NB4 (cell line): ENCODE data around the gene PAFAH1B1.
A peak's percentile ranks its signal among the peaks of the same experiment; 100 is the strongest.

Experiments
- DNase-seq: peaks from one replicate; pipeline ENCODE4 v3.0.0; 2010; ENCODE audit warnings: low read depth
- H3K4me3 ChIP-seq: one replicate; pipeline ENCODE4 v1.5.1; 2011; ENCODE audit warnings: mild to moderate bottlenecking, low read depth, low read length, moderate library complexity
- MYC ChIP-seq: IDR thresholded peaks from 2 replicates; pipeline ENCODE4 v1.6.1; 2011; ENCODE audit warnings: low read depth, low read length
- POLR2A ChIP-seq: IDR thresholded peaks from 2 replicates; pipeline ENCODE4 v1.6.1; 2011; ENCODE audit warnings: mild to moderate bottlenecking; ENCODE audit not compliant: insufficient read length; ENCODE audit errors: extremely low read depth
- TF ChIP-seq, protein P1 (sequence below): IDR thresholded peaks from 2 replicates; pipeline ENCODE4 v1.6.1; 2011; ENCODE audit warnings: low read depth, low read length
- TF ChIP-seq, protein P2 (sequence below): IDR thresholded peaks from one replicate; pipeline ENCODE4 v1.5.1; 2012; ENCODE audit warnings: low read depth, low read length

PAFAH1B1 gene

GRCh38 chr17:2593821-2594721 is 617 bp downstream of the PAFAH1B1 start:
- TF ChIP-seq, protein P1, sequence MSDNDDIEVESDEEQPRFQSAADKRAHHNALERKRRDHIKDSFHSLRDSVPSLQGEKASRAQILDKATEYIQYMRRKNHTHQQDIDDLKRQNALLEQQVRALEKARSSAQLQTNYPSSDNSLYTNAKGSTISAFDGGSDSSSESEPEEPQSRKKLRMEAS = no peak
- TF ChIP-seq MYC = no peak
- TF ChIP-seq, protein P2, sequence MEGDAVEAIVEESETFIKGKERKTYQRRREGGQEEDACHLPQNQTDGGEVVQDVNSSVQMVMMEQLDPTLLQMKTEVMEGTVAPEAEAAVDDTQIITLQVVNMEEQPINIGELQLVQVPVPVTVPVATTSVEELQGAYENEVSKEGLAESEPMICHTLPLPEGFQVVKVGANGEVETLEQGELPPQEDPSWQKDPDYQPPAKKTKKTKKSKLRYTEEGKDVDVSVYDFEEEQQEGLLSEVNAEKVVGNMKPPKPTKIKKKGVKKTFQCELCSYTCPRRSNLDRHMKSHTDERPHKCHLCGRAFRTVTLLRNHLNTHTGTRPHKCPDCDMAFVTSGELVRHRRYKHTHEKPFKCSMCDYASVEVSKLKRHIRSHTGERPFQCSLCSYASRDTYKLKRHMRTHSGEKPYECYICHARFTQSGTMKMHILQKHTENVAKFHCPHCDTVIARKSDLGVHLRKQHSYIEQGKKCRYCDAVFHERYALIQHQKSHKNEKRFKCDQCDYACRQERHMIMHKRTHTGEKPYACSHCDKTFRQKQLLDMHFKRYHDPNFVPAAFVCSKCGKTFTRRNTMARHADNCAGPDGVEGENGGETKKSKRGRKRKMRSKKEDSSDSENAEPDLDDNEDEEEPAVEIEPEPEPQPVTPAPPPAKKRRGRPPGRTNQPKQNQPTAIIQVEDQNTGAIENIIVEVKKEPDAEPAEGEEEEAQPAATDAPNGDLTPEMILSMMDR = no peak
- no peak for TF ChIP-seq POLR2A
- peak; percentile 75 for DNase-seq
- peak overlapping the region; percentile 81 for H3K4me3 ChIP-seq

DNA sequence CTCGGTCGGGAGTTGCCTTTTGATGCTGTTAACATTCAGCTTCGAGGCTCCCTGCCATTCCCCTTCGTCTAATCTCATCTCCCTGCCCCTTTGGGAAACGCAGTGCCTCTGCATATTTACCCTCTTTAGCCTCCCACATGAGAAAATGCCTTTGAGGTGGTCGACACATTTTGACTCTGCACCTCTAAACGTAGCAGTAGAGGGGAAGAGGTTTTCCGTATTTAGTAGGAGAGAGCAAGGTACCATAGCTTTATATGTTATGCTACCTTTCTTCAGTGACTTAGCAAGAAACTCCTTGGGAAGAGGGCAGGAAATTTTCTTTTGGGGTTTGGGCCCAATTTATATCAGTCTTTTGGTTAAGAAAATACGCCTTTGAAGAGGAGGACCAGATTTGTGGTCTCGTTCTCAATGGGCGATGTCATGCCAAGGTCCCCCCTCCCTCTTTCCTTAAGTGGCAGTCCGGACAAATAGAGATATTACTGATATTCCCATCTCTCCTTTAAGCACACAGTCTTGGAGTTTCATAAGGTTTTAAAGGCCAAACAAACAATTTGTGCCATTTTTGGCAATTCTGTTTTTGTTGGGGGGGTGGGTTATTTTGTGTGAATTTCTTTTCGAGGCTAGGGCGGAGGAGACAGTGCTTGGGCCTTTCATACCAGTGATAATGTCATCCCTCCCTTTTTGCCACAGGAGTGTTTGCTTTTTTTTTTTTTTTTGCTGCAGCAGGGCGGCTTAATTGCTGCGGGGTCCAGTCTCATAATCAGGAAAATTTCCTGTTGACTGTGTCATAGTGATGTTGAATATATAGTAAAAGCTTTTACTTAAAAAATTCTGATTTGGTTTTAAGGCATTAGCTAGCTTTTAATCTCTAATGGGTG is 1.5 kb downstream of the PAFAH1B1 start:
- H3K4me3 ChIP-seq = peak overlapping the region; percentile 81
- no peak for TF ChIP-seq MYC
- TF ChIP-seq, protein P2 = no peak
- TF ChIP-seq, protein P1 = no peak
- no peak for TF ChIP-seq POLR2A
- DNase-seq = no peak

- TF ChIP-seq, protein P2 = no peak
- H3K4me3 ChIP-seq = peak overlapping the region; percentile 81
- DNase-seq = no peak
Measured at GRCh38 chr17:2595716-2596115, 2.3 kb downstream of the PAFAH1B1 start.

GRCh38 chr17:2598166-2598565 is 4.7 kb downstream of the PAFAH1B1 start:
- no peak for DNase-seq
- no peak overlapping the region for H3K4me3 ChIP-seq
- TF ChIP-seq MYC (no peak), POLR2A (no peak)
- TF ChIP-seq, protein P2 = no peak
- TF ChIP-seq, protein P1 = no peak

GRCh38 chr17:2602597-2603017 is 9.2 kb downstream of the PAFAH1B1 start:
- H3K4me3 ChIP-seq = no peak overlapping the region
- TF ChIP-seq MYC = no peak
- TF ChIP-seq, protein P1 = no peak
- no peak for TF ChIP-seq POLR2A
- TF ChIP-seq, protein P2 = no peak
- no peak for DNase-seq
